ENCODE data around the gene BEND6. TPM values are rescaled to one million over a fixed set of nuclear protein-coding genes. Genes with fewer than 3 reads are reported as not detected.

Gene BEND6
- polyA plus RNA-seq, 3 donors, result 4.6 to 5.7 (median 5.2) TPM

DNA sequence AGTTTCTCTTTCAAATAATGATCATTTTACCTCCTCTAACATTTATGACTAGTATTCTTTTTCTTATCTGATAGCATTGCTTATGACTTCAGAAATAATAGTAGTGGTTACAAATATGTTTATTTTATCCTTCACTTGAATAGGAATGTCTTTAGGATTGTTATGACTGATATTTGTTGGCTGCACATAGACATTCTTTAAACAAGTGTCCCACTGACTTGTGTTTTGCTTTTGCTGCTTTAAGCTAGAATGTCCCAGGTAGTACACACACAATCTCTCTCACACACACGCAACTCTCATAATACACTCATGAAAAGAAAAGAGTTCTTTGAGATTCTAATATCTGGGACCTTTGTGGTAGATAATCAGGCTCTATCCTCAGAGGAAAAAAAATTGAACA, 113.2 kb downstream of the BEND6 start:
- no peak for DNase-seq (ENCODE audit: extremely low read depth in 1 of 11, low read depth in 9 of 11, low spot score in 4 of 11)

DNA sequence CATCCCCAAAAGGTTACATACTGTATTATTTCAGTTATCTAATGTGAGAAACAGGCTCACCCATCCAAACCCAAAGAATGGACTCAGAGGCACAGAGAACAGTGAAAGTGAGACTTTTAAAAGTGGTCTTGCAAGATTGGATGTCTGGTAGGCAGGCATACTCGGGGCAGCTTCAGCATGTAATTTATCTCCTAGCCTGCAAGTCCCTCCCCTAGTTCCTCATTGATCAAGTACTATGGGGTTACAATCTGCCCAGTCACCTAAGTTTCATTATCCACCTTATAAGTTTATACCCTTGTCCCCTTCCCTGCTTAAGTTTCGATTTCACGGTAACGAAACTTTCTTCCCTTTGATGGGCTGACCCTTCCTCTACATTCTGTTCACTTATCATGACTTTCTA, 114.3 kb downstream of the BEND6 start:
- DNase-seq (ENCODE audit: extremely low read depth in 1 of 11, low read depth in 9 of 11, low spot score in 4 of 11), result no peak

DNA sequence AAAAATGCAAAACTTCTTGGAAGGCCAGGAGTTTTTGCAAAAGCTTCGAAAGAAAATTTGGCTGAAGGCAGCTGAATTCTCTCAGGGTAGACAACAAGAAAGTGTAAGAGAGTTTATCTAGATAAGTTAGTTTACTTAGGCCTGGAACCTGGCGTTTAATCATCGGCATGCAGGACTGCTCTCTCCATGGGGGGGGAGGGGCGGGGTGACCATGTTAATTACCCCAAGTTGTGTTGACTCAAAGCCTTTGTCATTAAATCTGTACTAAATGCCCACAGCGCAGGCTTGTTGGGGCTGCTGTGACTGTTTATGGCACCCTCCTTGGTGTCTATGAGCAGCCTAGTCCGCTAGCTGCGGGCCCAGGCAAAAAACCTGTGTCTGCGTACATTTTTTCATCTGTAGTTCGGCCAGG, 115.0 kb downstream of the BEND6 start:
- no peak for DNase-seq (ENCODE audit: extremely low read depth in 1 of 11, low read depth in 9 of 11, low spot score in 4 of 11)

DNA sequence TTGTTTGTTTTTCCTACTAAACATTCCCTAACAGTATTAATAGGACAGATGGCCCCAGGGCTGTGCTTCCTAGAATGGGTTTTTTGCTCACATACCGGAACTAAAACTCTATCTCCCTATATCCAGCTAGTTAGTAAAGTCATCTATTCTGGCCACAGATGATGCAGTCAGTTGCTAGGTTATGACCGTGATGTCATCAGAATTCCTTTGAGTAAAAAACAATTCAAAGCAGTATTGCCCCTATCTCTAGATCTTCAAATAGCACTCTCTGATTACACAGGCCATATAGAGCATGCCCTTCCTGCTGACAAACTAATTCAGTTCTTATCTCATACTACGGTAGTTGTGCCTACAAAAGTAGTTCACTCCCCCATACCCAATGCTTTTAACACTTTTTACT, 117.2 kb downstream of the BEND6 start:
- DNase-seq (ENCODE audit: extremely low read depth in 1 of 11, low read depth in 9 of 11, low spot score in 4 of 11), result no peak

- DNase-seq (ENCODE audit: extremely low read depth in 1 of 11, low read depth in 9 of 11, low spot score in 4 of 11), result no peak
Measured at GRCh38 chr6:57074383-57074782, 119.5 kb downstream of the BEND6 start.

GRCh38 chr6:57075092-57075491, 120.2 kb downstream of the BEND6 start:
- no peak for DNase-seq (ENCODE audit: extremely low read depth in 1 of 11, low read depth in 9 of 11, low spot score in 4 of 11)

Other genes starting within 250 kb of the BEND6 start
- gene KIAA1586, start 91.6 kb downstream of the BEND6 start, polyA plus RNA-seq (ENCODE audit: insufficient read length in 3 of 3), result 10 to 100 TPM; 20.7 to 27.6 (median 21.2) TPM
- gene ZNF451, start 135.1 kb downstream of the BEND6 start, polyA plus RNA-seq (ENCODE audit: insufficient read length in 3 of 3), result 10 to 100 TPM; 31.0 to 46.6 (median 39.1) TPM
- 1 to 10 TPM; 5.1 to 6.4 (median 5.4) TPM for gene BAG2, start 217.2 kb downstream of the BEND6 start, polyA plus RNA-seq (ENCODE audit: insufficient read length in 3 of 3)

Data from renal cortex interstitium (tissue), 11 donors.